Smooth muscle cell of trachea (primary cell): Measurements from ENCODE around the gene LARP1. TPM values are rescaled to one million over a fixed set of nuclear protein-coding genes. Genes with fewer than 3 reads are reported as not detected.

Experiments used
- total RNA-seq: library from RNA; depleted of rRNA; stranded (reverse); fragments of >200 nt; gene quantifications from 2 replicates; pipeline ENCODE4 v1.2.1, GENCODE V29; 2014

The LARP1 gene
- total RNA-seq, result 57.2 and 83.7 TPM in 2 replicates

GRCh38 chr5:154755361-154756008 lies at the start of gene LARP1:
Gene LARP1, plus strand, starts transcription at chr5:154755377. Its CDS starts 381 bp downstream, at chr5:154755758.

GRCh38 chr5:154850255-154851062 lies 95.3 kb downstream of the LARP1 start, which contains the start of gene FAXDC2:
Gene FAXDC2, minus strand, starts transcription at chr5:154850603. Its CDS starts 12,425 bp downstream, at chr5:154838178.

GRCh38 chr5:154858297-154858971 lies 103.3 kb downstream of the LARP1 start, which contains the start of gene CNOT8:
Gene CNOT8, plus strand, starts transcription at chr5:154858627. Its CDS starts 4,652 bp downstream, at chr5:154863279.

Other genes with a start within 250 kb of the LARP1 start
- 11.2 and 14.9 TPM in 2 replicates for gene FAXDC2, start 95.2 kb downstream of the LARP1 start, total RNA-seq
- 47.1 and 54.1 TPM in 2 replicates for gene CNOT8, start 103.2 kb downstream of the LARP1 start, total RNA-seq
- gene GEMIN5, start 182.8 kb downstream of the LARP1 start, total RNA-seq, result 17.7 and 18.7 TPM in 2 replicates
- gene MRPL22, start 185.7 kb downstream of the LARP1 start, total RNA-seq, result 11.4 and 26.8 TPM in 2 replicates